Measurements from ENCODE around the gene ELOVL4. TPM values are rescaled to one million over a fixed set of nuclear protein-coding genes. Genes with fewer than 3 reads are reported as not detected.

Gene ELOVL4
- polyA plus RNA-seq, 1 donor from 2014 or later, result 47.9 TPM

DNA sequence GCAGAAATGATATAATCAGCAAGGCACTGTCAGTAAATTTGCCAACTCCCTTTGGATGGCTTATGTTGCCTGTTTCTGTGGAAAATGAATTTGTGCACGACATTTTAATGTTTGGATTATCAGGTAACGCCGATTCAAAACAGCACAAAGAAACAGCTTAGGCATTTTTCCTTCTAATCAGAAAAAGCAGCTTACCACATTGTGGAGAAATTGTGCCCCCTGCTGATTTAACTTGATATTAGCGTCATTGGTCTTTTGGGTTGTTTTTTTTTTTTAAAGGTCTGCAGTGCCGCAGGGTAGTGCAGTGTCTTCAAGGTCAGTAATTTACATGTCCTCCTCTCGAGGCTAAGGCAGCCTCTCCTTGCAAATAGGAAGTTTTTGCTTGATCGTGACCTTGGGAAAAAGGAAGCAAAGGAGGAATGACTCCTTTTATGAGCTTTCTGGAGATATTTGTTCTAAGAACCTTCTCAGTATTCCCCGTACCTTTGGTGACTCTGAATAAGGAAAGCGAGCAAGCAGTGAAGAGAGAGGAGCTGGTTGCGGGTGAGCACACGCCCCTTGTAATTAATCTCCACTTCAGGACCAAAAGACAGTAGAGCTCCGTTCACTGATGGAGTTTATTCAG is 79.1 kb downstream of the ELOVL4 start:
- no peaks in the 10 kb centered on the region for H3K27me3 ChIP-seq (ENCODE audit: insufficient read depth, low read depth, low read length)
- no peaks in the 10 kb centered on the region for H3K9me3 ChIP-seq (ENCODE audit: low read length)
- H3K36me3 ChIP-seq (ENCODE audit: insufficient read depth, low read length), result no peaks in the 10 kb centered on the region
- H2AFZ ChIP-seq (ENCODE audit: low read depth, low read length), result peak overlapping the region; percentile 62
- H3K4me3 ChIP-seq (ENCODE audit: low read length), result peak overlapping the region; percentile 15
- peak overlapping the region; percentile 40 for H3K9ac ChIP-seq (ENCODE audit: low read length)
- no peaks in the 10 kb centered on the region for H3K9me2 ChIP-seq (ENCODE audit: insufficient read depth, low read length)
- H3K79me2 ChIP-seq (replicated peaks; ENCODE audit: insufficient read depth, low read length), result no peaks in the 10 kb centered on the region
- no peaks in the 10 kb centered on the region for H4K20me1 ChIP-seq (ENCODE audit: insufficient read depth)
- H3F3A ChIP-seq (ENCODE audit: insufficient read depth, low read length, poor library complexity, severe bottlenecking), result no peaks in the 10 kb centered on the region
- peak overlapping the region; percentile 47 for H3K27ac ChIP-seq (ENCODE audit: low read length)
- TF ChIP-seq POLR2AphosphoS5 (IDR thresholded peaks at IDR 0.05), result no peak
- TF ChIP-seq RAD21 (conservative IDR thresholded peaks at IDR 0.05), result peak; percentile 92
- TF ChIP-seq, protein P1, sequence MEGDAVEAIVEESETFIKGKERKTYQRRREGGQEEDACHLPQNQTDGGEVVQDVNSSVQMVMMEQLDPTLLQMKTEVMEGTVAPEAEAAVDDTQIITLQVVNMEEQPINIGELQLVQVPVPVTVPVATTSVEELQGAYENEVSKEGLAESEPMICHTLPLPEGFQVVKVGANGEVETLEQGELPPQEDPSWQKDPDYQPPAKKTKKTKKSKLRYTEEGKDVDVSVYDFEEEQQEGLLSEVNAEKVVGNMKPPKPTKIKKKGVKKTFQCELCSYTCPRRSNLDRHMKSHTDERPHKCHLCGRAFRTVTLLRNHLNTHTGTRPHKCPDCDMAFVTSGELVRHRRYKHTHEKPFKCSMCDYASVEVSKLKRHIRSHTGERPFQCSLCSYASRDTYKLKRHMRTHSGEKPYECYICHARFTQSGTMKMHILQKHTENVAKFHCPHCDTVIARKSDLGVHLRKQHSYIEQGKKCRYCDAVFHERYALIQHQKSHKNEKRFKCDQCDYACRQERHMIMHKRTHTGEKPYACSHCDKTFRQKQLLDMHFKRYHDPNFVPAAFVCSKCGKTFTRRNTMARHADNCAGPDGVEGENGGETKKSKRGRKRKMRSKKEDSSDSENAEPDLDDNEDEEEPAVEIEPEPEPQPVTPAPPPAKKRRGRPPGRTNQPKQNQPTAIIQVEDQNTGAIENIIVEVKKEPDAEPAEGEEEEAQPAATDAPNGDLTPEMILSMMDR (IDR thresholded peaks at IDR 0.05; ENCODE audit: poor library complexity, severe bottlenecking), result peak; percentile 91
- TF ChIP-seq, protein P2, sequence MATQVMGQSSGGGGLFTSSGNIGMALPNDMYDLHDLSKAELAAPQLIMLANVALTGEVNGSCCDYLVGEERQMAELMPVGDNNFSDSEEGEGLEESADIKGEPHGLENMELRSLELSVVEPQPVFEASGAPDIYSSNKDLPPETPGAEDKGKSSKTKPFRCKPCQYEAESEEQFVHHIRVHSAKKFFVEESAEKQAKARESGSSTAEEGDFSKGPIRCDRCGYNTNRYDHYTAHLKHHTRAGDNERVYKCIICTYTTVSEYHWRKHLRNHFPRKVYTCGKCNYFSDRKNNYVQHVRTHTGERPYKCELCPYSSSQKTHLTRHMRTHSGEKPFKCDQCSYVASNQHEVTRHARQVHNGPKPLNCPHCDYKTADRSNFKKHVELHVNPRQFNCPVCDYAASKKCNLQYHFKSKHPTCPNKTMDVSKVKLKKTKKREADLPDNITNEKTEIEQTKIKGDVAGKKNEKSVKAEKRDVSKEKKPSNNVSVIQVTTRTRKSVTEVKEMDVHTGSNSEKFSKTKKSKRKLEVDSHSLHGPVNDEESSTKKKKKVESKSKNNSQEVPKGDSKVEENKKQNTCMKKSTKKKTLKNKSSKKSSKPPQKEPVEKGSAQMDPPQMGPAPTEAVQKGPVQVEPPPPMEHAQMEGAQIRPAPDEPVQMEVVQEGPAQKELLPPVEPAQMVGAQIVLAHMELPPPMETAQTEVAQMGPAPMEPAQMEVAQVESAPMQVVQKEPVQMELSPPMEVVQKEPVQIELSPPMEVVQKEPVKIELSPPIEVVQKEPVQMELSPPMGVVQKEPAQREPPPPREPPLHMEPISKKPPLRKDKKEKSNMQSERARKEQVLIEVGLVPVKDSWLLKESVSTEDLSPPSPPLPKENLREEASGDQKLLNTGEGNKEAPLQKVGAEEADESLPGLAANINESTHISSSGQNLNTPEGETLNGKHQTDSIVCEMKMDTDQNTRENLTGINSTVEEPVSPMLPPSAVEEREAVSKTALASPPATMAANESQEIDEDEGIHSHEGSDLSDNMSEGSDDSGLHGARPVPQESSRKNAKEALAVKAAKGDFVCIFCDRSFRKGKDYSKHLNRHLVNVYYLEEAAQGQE (IDR thresholded peaks at IDR 0.05; ENCODE audit: borderline replicate concordance), result peak; percentile 3
- no peak for TF ChIP-seq TAF1 (IDR thresholded peaks at IDR 0.05; ENCODE audit: low read depth)
- no peak for TF ChIP-seq MXI1 (conservative IDR thresholded peaks at IDR 0.05; ENCODE audit: poor library complexity, severe bottlenecking)
- peak; percentile 90 for TF ChIP-seq SMC3 (conservative IDR thresholded peaks at IDR 0.05; ENCODE audit: poor library complexity)
- H3K4me2 ChIP-seq (ENCODE audit: low read length), result peak overlapping the region; percentile 52

Other genes with a start within 250 kb of the ELOVL4 start
- 1.2 and 1.5 TPM in 2 replicates for gene TTK, start 57.1 kb upstream of the ELOVL4 start, polyA plus RNA-seq
- 16.1 and 16.4 TPM in 2 replicates for gene BCKDHB, start 159.1 kb upstream of the ELOVL4 start, polyA plus RNA-seq